Stomach smooth muscle (tissue), 2 donors: Measurements from ENCODE around the gene MFSD11.
"Not testable (repeated sequence)": the region's sequence is repeated elsewhere in the genome, so short reads cannot be mapped to it uniquely, and the experiment has no call there.

ENCODE experiments used
- H3K27ac ChIP-seq: one replicate; pipeline ENCODE4 v1.7.0; 2013; ENCODE audit warnings: mild to moderate bottlenecking, low read length, inconsistent platforms
- H3K27me3 ChIP-seq, 2 donors: one replicate each; pipeline ENCODE4 v1.7.0; 2013; ENCODE audit warnings: low read length in 2 of 2; ENCODE audit not compliant: insufficient read depth in 2 of 2, control insufficient read depth in 1 of 2
- H3K36me3 ChIP-seq, 2 donors: one replicate each; pipeline ENCODE4 v1.7.0; 2013; ENCODE audit warnings: low read length in 2 of 2; ENCODE audit not compliant: control insufficient read depth in 2 of 2, insufficient read depth in 2 of 2
- H3K4me1 ChIP-seq: one replicate; pipeline ENCODE4 v1.7.0; 2013; ENCODE audit warnings: low read length; ENCODE audit not compliant: control insufficient read depth, insufficient read depth
- H3K4me3 ChIP-seq, 2 donors: one replicate each; pipeline ENCODE4 v1.7.0; 2013; ENCODE audit warnings: low read length in 2 of 2
- H3K9ac ChIP-seq, 2 donors: one replicate each; pipeline ENCODE4 v1.7.0; 2013; ENCODE audit warnings: low read length in 2 of 2, mild to moderate bottlenecking in 1 of 2
- H3K9me3 ChIP-seq, 2 donors: one replicate each; pipeline ENCODE4 v1.7.0; 2013; ENCODE audit warnings: low read length in 2 of 2; ENCODE audit not compliant: control insufficient read depth in 2 of 2
- donor health status: healthy.
- donor health status: Pancreatic carcinoma.

MFSD11 gene

DNA sequence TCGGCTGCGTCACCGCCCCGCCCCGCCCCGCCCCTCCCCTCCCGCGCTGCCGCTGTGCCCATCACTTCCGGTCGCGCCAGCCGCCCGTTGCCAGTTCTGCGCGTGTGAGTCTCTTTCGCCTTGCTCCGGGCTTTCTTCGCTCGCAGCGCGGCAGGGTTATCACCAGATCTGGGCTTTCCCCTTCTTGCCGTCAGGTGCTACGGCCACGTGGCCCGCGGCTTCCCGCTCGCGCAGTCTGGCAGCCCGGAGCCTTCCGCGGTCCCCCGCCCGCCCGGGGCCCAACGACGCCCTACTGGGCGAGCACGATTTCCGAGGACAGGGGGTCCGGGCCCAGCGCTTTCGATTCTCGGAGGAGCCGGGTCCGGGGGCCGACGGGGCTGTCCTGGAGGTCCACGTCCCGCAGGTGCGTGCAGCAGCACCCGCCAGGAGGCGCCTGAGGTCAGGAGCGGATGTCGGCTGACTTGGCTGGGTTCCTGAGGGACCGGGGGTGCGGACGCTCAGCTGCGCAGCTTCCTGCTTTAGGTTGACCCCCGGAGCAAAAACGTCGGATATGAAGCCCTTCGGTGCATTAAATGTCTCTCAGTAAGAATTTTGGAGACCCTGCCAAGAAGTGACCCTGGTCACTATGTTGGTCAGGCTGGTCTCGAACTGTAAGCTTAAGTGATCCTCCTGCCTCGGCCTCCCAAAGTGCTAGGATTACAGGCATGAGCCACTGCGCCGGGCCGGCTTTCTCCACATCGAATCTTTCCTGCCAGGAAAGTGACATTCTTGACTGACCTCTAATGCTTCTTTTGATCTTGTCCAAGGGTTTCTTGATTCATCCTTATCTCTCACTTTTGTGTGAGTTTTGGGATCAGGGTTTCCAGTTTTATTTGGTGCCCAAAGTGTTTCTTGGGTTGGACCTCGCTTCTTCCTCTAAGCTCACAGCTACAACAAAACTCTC lies 10.9 kb upstream of the MFSD11 start, which contains the start of gene METTL23:
Gene METTL23 (plus strand): TSS at position 64 of the 943 bp plus-strand sequence. CDS start 2,872 bp downstream, outside the sequence.
- Histone ChIP-seq H3K9me3 (no peaks in the 10 kb centered on the region), H3K4me1 (peaks cover 56% of the 10 kb centered on the region), H3K27me3 (no peaks in the 10 kb centered on the region), H3K36me3 (peaks cover 14 to 21% of the 10 kb centered on the region in 2 donors), H3K9ac (peak within 1 kb of the TSS; percentile 93 to 95), H3K4me3 (peak within 1 kb of the TSS; percentile 90 to 91), H3K27ac (peak within 1 kb of the TSS; percentile 98)

DNA sequence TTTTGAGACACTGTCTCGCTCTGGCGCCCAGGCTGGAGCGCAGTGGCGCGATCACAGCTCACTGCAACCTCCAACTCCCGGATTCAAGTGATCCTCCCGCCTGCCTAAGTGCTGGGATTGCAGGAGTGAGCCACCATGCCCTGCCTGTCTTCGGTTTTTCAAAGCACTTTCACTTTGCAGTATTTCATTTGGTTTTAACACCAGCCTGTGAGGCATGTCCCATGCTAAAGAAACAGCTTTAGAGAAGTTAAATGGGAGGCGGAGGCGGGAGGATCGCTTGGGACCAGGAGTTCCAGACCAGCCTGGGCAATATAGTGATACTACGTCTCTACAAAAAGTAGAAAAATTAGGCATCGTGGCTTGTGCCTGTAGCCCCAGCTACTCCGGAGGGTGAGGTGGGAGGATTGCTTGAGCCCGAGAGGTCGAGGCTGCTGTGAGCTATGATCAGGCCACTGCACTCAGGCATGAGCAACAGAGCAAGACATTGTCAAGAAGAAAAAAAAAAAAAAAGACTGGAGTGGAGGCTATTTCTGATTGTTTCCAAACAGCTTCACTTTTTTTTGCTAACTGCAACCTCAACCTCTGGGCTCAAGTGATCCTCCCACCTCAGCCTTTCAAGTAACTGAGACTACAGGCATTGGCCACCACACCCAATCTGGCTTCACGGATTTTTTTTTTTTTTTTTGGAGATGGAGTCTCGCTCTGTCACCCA lies 10.0 kb upstream of the MFSD11 start:
- H3K4me1 ChIP-seq, result peaks cover 64% of the 10 kb centered on the region

DNA sequence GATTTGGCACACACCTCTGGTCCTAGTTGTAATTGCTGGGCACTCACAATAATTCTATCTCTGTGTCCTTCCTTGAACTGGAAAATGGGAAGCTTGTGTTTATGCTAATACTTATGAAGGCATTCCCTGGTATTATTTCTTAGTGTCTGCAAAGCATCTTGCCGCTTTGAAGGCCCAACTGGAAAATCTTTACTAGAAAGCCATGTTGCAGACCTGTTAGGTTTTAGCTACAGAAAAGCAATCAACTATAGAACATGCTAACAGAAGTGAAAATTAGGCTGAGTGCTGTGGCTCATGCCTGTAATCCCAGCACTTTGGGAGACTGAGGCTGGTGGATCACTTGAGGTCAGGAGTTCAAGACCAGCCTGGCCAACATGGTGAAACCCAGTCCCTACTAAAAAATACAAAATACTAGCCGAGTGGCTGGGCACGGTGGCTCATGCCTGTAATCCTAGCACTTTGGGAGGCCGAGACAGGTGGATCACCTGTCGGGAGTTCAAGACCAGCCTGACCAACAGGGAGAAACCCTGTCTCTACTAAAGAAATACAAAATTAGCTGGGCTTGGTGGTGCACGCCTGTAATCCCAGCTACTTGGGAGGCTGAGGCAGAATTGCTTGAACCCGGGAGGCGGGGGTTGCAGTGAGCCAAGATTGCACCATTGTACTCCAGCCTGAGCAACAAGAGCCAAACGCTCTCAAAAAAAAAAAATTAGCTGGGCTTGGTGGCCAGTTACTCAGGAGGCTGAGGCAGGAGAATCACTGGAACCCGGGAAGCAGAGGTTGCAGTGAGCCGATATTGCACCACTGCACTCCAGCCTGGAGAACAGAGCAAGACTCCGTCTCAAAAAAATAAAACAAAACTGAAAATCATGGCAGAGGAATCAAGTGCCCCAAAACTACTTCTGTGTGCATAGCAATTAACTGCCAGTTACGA lies 5.9 kb upstream of the MFSD11 start:
- H3K27me3 ChIP-seq, H3K9me3 ChIP-seq, H3K4me3 ChIP-seq, H3K27ac ChIP-seq, H3K9ac ChIP-seq: not testable (repeated sequence)
- H3K4me1 ChIP-seq, result peaks cover 64% of the 10 kb centered on the region
- H3K36me3 ChIP-seq, result peaks cover 19 to 34% of the 10 kb centered on the region in 2 donors

More for the DNA sequence above, 10.0 kb upstream of the MFSD11 start:
- peaks cover 13 to 17% of the 10 kb centered on the region in 2 donors for H3K36me3 ChIP-seq
- H3K4me3 ChIP-seq, result peak overlapping the region; percentile 90 to 91
- H3K9me3 ChIP-seq, result no peaks in the 10 kb centered on the region
- peak overlapping the region; percentile 90 to 93 for H3K9ac ChIP-seq
- H3K27ac ChIP-seq, result peak overlapping the region; percentile 98
- H3K27me3 ChIP-seq, result no peaks in the 10 kb centered on the region

DNA sequence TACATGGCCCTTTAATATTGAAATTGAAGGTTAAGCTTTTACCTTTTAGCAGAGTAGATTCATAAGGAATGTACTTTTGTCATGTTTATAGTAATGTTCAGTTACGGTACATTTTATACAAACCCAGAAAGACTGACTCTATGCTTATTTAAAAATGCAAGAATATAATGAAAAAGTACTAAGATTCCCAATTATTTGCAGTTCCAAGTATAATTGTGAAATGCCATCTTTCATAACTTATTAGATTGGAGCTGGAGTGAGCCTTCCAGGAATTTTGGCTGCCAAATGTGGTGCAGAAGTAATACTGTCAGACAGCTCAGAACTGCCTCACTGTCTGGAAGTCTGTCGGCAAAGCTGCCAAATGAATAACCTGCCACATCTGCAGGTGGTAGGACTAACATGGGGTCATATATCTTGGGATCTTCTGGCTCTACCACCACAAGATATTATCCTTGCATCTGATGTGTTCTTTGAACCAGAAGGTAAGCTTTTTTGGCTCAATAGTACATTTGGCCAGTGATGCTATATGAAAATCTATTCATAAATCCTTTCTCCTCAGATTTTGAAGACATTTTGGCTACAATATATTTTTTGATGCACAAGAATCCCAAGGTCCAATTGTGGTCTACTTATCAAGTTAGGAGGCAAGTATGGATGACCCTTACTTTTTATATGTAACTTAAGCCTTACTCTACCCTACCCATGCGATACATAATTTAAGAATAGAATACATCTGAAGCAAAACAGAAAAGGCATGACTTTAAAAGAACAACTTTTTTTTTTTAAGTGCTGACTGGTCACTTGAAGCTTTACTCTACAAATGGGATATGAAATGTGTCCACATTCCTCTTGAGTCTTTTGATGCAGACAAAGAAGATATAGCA lies 4.9 kb upstream of the MFSD11 start:
- Histone ChIP-seq H3K27me3 (no peaks in the 10 kb centered on the region), H3K9ac (no peak overlapping the region), H3K4me1 (peaks cover 55% of the 10 kb centered on the region), H3K27ac (no peak overlapping the region), H3K36me3 (peaks cover 19 to 34% of the 10 kb centered on the region in 2 donors), H3K4me3 (no peak overlapping the region), H3K9me3 (no peaks in the 10 kb centered on the region)

DNA sequence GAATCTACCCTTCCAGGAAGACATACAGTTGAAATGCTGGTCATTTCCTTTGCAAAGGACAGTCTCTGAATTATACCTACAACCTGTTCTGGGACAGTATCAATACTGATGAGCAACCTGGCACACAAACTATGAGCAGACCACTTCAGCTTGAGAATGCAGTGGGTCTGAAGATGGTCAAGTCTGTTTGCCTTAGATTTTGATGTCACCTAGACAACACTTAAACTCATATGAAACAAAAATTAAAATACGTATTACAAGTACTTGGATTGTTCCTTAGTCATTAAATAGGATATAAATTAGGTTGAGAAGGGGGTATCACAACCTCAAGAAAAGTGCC lies 4.3 kb upstream of the MFSD11 start:
- H3K27me3 ChIP-seq, result no peaks in the 10 kb centered on the region
- no peak overlapping the region for H3K4me3 ChIP-seq
- H3K36me3 ChIP-seq, result peaks cover 19 to 34% of the 10 kb centered on the region in 2 donors
- no peaks in the 10 kb centered on the region for H3K9me3 ChIP-seq
- no peak overlapping the region for H3K27ac ChIP-seq
- no peak overlapping the region for H3K9ac ChIP-seq
- peaks cover 54% of the 10 kb centered on the region for H3K4me1 ChIP-seq

DNA sequence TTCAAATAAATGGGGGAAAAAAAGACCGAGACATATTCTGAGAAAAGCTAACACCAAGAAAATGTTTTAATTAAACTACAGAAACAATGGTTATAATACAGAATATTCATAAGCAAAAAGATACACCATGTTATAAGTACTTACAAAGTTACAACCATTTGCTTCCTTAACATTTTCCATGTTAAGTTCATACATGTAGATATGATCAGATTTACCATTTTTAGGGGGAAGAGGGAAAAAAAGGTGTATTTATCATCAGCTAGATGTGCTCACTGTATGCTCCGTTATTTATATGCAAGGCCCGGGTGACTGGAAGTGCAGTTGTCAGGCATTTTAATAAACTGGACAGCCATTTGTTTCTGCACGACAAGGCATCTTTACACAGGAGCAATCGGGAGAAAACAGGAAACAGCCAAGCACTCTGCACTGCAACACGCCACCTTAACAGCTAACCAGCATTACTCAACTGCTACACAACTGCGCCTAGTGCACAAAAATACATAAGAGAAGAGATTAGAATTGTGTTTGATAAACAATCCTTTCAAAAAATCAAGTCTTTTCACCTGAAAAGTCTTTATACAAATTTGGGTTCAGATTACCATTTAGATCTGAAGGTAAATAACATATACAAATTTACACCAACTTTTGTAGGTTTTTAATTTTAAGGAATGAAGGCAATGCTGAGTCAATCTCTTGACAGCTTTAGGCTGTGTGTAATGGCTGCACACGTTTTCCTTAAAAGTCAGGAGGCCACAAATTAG lies 3.7 kb upstream of the MFSD11 start:
- peak overlapping the region; percentile 44 to 97 for H3K4me3 ChIP-seq
- H3K4me1 ChIP-seq, result peaks cover 55% of the 10 kb centered on the region
- H3K36me3 ChIP-seq, result peaks cover 19 to 34% of the 10 kb centered on the region in 2 donors
- H3K9ac ChIP-seq, result peak overlapping the region in 1 of 2 donors; percentile 90
- no peaks in the 10 kb centered on the region for H3K9me3 ChIP-seq
- no peak overlapping the region for H3K27ac ChIP-seq
- H3K27me3 ChIP-seq, result no peaks in the 10 kb centered on the region

DNA sequence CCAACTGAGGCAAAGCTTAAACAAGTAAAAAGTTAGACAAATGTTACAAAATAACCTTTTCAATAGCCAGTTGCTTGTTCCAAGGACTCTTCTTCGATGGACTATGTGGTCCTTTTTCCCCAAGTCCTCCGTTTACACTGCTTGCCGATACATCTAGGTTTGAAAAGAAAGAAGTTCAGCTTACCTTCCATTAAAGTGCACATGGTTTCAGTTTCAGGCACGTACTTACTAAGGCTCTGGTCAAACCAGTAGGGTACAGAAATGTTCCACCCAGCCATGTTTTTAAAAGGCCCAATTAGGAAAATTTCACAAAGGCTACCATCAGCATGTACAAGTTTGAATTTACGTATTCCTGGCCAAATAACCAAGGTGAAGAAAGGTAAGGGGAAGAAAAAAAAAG lies 2.9 kb upstream of the MFSD11 start:
- no peaks in the 10 kb centered on the region for H3K27me3 ChIP-seq
- peak overlapping the region; percentile 44 to 97 for H3K4me3 ChIP-seq
- H3K4me1 ChIP-seq, result peaks cover 51% of the 10 kb centered on the region
- H3K9ac ChIP-seq, result peak overlapping the region in 1 of 2 donors; percentile 90
- H3K36me3 ChIP-seq, result peaks cover 19 to 34% of the 10 kb centered on the region in 2 donors
- no peaks in the 10 kb centered on the region for H3K9me3 ChIP-seq
- no peak overlapping the region for H3K27ac ChIP-seq

DNA sequence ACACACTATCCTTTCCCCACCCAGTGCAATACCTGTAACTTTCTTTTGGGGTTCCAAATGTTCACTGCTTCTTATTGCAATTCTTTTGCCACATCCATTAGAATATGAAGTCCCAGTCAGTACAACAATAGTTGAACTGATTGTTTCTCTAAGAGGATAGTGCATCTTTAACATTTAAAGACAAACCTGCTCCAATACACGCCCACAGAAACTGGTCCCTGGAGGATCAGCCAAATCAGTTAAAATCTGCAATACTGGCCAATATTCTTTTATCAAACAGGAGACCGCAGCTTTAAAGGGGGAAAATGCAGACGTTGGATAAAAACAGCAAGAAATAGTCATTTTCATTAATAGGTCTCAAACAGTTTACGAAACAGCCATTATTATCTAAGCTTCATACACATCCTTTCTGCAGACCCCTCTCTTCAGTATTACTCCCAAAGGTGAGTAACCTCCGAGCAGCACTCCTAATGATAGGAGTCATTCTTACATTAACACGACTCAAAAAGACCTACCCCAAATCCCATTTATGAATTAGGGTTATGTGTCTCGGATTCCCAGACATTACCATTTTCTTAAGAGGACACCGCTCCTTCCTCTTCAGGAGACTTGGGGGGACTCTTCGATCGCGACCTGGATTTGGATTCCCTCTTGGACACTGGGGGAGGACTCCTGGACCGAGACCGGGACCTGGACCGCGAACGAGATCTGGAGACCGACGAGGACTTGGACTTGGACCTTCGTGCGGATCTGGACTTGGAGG lies 2.2 kb upstream of the MFSD11 start:
- H3K27ac ChIP-seq, result peak overlapping the region; percentile 95
- peaks cover 51% of the 10 kb centered on the region for H3K4me1 ChIP-seq
- H3K27me3 ChIP-seq, result no peaks in the 10 kb centered on the region
- peak overlapping the region; percentile 90 to 91 for H3K9ac ChIP-seq
- H3K9me3 ChIP-seq, result no peaks in the 10 kb centered on the region
- peaks cover 19 to 34% of the 10 kb centered on the region in 2 donors for H3K36me3 ChIP-seq
- peak overlapping the region; percentile 87 to 97 for H3K4me3 ChIP-seq
